A549 (cell line): ENCODE results near the gene SH3BP5L. TPM values are rescaled to one million over a fixed set of nuclear protein-coding genes. Genes with fewer than 3 reads are reported as not detected.

Source experiments
- ATAC-seq, 2 experiments: fragments of 200-7000 bp in 1 of 2; fragments of >200 bp in 1 of 2; cut with Nextera tagmentation in 1 of 2; cut with Tn5 transposase in 1 of 2; 3 replicates each; pipeline versions ENCODE4 v1.8.0 to v1.9.1; 2018 to 2020; ENCODE audit warnings: mild to moderate bottlenecking in 1 of 2, moderate library complexity in 1 of 2
- CTCF ChIA-PET: fragments of 300-600 bp; sonication (Branson Sonifier 250); formaldehyde crosslinking; extraction: SDS; loops from one replicate; lab custom pipeline; 2021; ENCODE audit warnings: antibody characterized with exemption, inconsistent platforms; lab: Yijun Ruan, JAX
- POLR2A ChIA-PET: fragments of 350-600 bp; formaldehyde crosslinking; extraction: SDS; loops from one replicate; lab custom pipeline; 2021; ENCODE audit warnings: antibody characterized with exemption, inconsistent platforms; lab: Yijun Ruan, JAX
- DNase-seq, 2 experiments: peaks; one replicate each; pipeline versions ENCODE4 v3.0.0 to v3.0.0-alpha.2; 2011 to 2016; ENCODE audit warnings: low read depth in 1 of 2, low spot score in 1 of 2
- FAIRE-seq: peaks from 2 replicates; lab custom pipeline; 2011; peaks lifted over from hg19 to GRCh38; lab: Jason Lieb, UNC
- H3K27ac ChIP-seq, 2 experiments: fragments of >200 bp; sonication (Bioruptor Twin); formaldehyde crosslinking; 3 replicates each; pipeline ENCODE4 v1.5.1; 2016 to 2017
- H3K4me1 ChIP-seq: fragments of >200 bp; sonication (Bioruptor Twin); formaldehyde crosslinking; 3 replicates; pipeline ENCODE4 v1.6.1; 2016
- H3K4me2 ChIP-seq: fragments of >200 bp; sonication (Bioruptor Twin); formaldehyde crosslinking; 3 replicates; pipeline ENCODE4 v1.6.1; 2016
- H3K4me3 ChIP-seq: fragments of >200 bp; sonication (Bioruptor Twin); formaldehyde crosslinking; 3 replicates; pipeline ENCODE4 v1.5.1; 2016
- H3K9me3 ChIP-seq: fragments of >200 bp; sonication (Bioruptor Twin); formaldehyde crosslinking; 3 replicates; pipeline ENCODE4 v1.6.1; 2016
- CEBPB ChIP-seq, 2 experiments: fragments of >200 bp in 1 of 2; sonication (Bioruptor Twin) in 1 of 2; formaldehyde crosslinking in 1 of 2; IDR thresholded peaks; 2 replicates each; pipeline ENCODE4 v1.6.1; 2012 to 2016
- EHMT2 ChIP-seq: fragments of 200-600 bp; sonication (generic); IDR thresholded peaks from 2 replicates; pipeline ENCODE4 v1.6.1; 2016; ENCODE audit warnings: antibody characterized with exemption, low read depth, mild to moderate bottlenecking, moderate library complexity
- ELK1 ChIP-seq: fragments of 150-350 bp; IDR thresholded peaks from 2 replicates; pipeline ENCODE4 v1.6.1; 2014; ENCODE audit warnings: low read depth, mild to moderate bottlenecking, low read length
- FOSL2 ChIP-seq, 2 experiments: fragments of 450-650 bp in 1 of 2; fragments of >200 bp in 1 of 2; sonication (Bioruptor Twin) in 1 of 2; formaldehyde crosslinking; IDR thresholded peaks; 2 replicates each; pipeline versions ENCODE4 v1.5.0 to v1.6.1; 2016 to 2020; ENCODE audit warnings: mild to moderate bottlenecking in 1 of 2, moderate library complexity in 1 of 2
- JUN ChIP-seq, 2 experiments: fragments of >200 bp; sonication (Bioruptor Twin); formaldehyde crosslinking; IDR thresholded peaks; 2 replicates in 1 of 2; 3 replicates in 1 of 2; pipeline ENCODE4 v1.6.1; 2016 to 2017
- MAX ChIP-seq: IDR thresholded peaks from 2 replicates; pipeline ENCODE4 v1.6.1; 2012
- PHF8 ChIP-seq: fragments of 200-600 bp; sonication (generic); IDR thresholded peaks from 2 replicates; pipeline ENCODE4 v1.6.1; 2016; ENCODE audit warnings: low read depth, mild to moderate bottlenecking, antibody characterized with exemption, moderate library complexity, borderline replicate concordance
- POLR2A ChIP-seq: IDR thresholded peaks from 2 replicates; pipeline ENCODE4 v1.6.1; 2012; ENCODE audit warnings: mild to moderate bottlenecking, low read length
- POLR2AphosphoS2 ChIP-seq: conservative IDR thresholded peaks from 2 replicates; pipeline ENCODE4 v1.6.1; 2012; ENCODE audit warnings: low read length, improper control_type of control experiment, inconsistent platforms
- REST ChIP-seq: fragments of 200-600 bp; sonication (generic); IDR thresholded peaks from 2 replicates; pipeline ENCODE4 v1.6.1; 2016; ENCODE audit warnings: antibody characterized with exemption, mild to moderate bottlenecking, moderate library complexity
- TFCP2L1 ChIP-seq: fragments of 250-450 bp; sonication (Bioruptor Pico); IDR thresholded peaks from 2 replicates; pipeline ENCODE4 v1.5.0; 2021; ENCODE audit warnings: mild to moderate bottlenecking
- ZNF302 ChIP-seq: fragments of 250-450 bp; sonication (Bioruptor Pico); IDR thresholded peaks from 2 replicates; pipeline ENCODE4 v1.9.0; 2021; ENCODE audit warnings: inconsistent platforms, mild to moderate bottlenecking, moderate library complexity
- WGBS: methylation state at CpG from one replicate; pipeline ENCODE4 v1.1.6; 2017; ENCODE audit errors: missing lambda C conversion rate; 5-methylcytosine and 5-hydroxymethylcytosine counted together
- polyA plus RNA-seq, 4 experiments: library from polyadenylated mRNA; depleted of rRNA in 3 of 4; stranded (reverse); fragments of >200 nt; fragmentation: RNase III in 1 of 4; extraction: RNeasy Plus Mini Kit Qiagen cat#74134 plus additional on column Dnase treatment in 1 of 4; gene quantifications; 2 replicates in 3 of 4; 3 replicates in 1 of 4; pipeline ENCODE4 v1.2.3, GENCODE V29; 2011 to 2017
- TF ChIP-seq, protein P1 (sequence below): fragments of >200 bp; sonication (Bioruptor Twin); formaldehyde crosslinking; IDR thresholded peaks from 2 replicates; pipeline ENCODE4 v1.6.1; 2016
- TF ChIP-seq, protein P2 (sequence below): fragments of 250-450 bp; sonication (Bioruptor Pico); IDR thresholded peaks from 2 replicates; pipeline ENCODE4 v1.5.0; 2021; ENCODE audit warnings: mild to moderate bottlenecking, moderate library complexity, borderline replicate concordance

The SH3BP5L gene
- polyA plus RNA-seq, 2 of the 4 experiments (the other 2 are of a cell fraction), result 10.9 to 15.8 TPM

DNA sequence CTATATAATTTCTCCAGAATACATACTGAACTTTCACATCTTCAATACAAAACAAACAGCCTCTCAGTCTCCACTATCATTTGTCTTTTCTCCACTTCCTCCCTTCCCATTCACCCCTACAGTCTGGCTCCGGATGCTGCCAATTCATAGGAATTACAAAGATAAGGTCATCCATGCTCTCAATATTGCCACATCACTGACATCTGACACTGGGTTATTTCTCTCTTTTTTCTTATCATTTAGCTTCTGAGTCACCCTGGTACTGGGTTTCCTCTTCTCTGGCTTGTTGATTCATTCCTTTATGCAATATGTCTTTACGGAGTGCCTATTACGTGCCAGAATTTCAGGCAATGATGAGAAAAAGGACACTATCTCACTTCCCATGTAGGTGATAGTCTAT, 3.1 kb upstream of the SH3BP5L start (continued):
- TF ChIP-seq REST (no peak), ELK1 (no peak), FOSL2 (IDR thresholded peaks at IDR 0.05) (peak; percentile 89), FOSL2 (CRISPR knock-in tag; IDR thresholded peaks at IDR 0.05) (peak; percentile 90)
- TF ChIP-seq, all 56 proteins: peak for 6

DNA sequence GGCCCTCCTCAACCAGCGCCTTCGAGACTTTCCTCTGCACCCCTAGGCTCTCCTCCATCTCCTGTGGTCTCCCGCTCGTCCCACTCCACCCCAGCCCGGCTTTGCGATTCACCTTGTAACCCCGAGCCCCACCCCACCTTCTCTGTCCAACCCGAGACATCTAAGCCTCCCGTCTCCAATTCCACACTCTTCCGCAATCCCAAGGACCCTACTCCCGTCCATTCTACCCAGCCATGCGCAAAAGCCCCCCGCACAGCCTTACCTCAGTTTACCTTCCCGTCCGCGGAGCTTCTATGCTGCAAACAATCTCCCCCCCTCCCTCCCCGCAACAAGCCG, 174 bp downstream of the SH3BP5L start:
- TF ChIP-seq PHF8 (peak; percentile 28; the same call in 1 of the 2 replicates), POLR2A (peak; percentile 48), CEBPB (IDR thresholded peaks at IDR 0.05) (no peak)
- H3K4me1 ChIP-seq, result peaks cover 65% of the 10 kb centered on the region
- peak; percentile 15 to 28; a peak in 5 of 6 replicates for ATAC-seq
- no peak for FAIRE-seq
- 0% methylated on average over 18 of the region's 18 CpGs for WGBS
- ChIA-PET CTCF (interaction anchor here (0.8 to 3.9 kb wide), 9 partner anchors 9 to 61 kb away, joined by 3 to 48 read pairs (median 5); partner anchors contain the start of genes ZNF672 and ZNF692), POLR2A (interaction anchor here (1.0 to 2.7 kb wide), 8 partner anchors 11 to 81 kb away, joined by 3 to 60 read pairs (median 7); partner anchors contain the start of genes PGBD2, ZNF672 and ZNF692)
- H3K4me3 ChIP-seq, result peak overlapping the region; percentile 84
- peak overlapping the region; percentile 94 for H3K4me2 ChIP-seq
- H3K9me3 ChIP-seq, result no peaks in the 10 kb centered on the region
- DNase-seq, result no peak
- peak overlapping the region; percentile 96 to 97 for H3K27ac ChIP-seq

DNA sequence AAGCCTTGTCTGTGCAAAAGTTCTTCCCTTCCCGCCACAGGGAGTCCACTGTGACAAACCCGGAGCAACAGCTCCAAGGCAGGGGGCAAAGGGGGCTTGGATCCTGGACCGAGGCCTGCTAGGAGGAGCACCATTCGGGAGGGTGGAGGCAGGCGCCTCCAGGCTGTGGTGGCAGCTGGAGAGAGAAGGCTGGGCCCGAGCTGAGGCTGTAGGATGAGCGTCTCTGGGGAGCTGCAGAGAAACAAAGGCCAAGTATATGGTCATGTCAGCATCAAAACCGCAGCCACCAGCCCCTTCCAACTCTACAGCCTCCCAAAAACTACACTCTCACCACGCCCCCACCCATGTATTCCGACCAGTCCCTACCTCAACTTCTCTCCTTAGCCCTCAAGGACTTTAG, 579 bp downstream of the SH3BP5L start:
- WGBS, result 25% methylated on average over 10 of the region's 10 CpGs
- Histone ChIP-seq H3K4me2 (peak overlapping the region; percentile 94), H3K9me3 (no peaks in the 10 kb centered on the region), H3K4me3 (peak overlapping the region; percentile 84), H3K4me1 (peaks cover 69% of the 10 kb centered on the region), H3K27ac (peak overlapping the region; percentile 96 to 97)
- DNase-seq (no peak), FAIRE-seq (no peak), ATAC-seq (no peak)
- TF ChIP-seq TFCP2L1 (CRISPR knock-in tag) (no peak), EHMT2 (no peak), JUN (IDR thresholded peaks at IDR 0.05) (no peak), MAX (no peak), ZNF302 (CRISPR knock-in tag) (no peak), POLR2AphosphoS2 (no peak)
- TF ChIP-seq, protein P1, sequence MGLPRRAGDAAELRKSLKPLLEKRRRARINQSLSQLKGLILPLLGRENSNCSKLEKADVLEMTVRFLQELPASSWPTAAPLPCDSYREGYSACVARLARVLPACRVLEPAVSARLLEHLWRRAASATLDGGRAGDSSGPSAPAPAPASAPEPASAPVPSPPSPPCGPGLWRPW, result no peak
- TF ChIP-seq, protein P2, sequence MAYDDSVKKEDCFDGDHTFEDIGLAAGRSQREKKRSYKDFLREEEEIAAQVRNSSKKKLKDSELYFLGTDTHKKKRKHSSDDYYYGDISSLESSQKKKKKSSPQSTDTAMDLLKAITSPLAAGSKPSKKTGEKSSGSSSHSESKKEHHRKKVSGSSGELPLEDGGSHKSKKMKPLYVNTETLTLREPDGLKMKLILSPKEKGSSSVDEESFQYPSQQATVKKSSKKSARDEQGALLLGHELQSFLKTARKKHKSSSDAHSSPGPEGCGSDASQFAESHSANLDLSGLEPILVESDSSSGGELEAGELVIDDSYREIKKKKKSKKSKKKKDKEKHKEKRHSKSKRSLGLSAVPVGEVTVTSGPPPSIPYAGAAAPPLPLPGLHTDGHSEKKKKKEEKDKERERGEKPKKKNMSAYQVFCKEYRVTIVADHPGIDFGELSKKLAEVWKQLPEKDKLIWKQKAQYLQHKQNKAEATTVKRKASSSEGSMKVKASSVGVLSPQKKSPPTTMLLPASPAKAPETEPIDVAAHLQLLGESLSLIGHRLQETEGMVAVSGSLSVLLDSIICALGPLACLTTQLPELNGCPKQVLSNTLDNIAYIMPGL (CRISPR knock-in tag), result no peak
- CTCF ChIA-PET, result interaction anchor here (0.6 to 3.9 kb wide), 5 partner anchors 9 to 202 kb away, joined by 3 to 16 read pairs (median 3); partner anchors contain the start of gene ZNF692
- POLR2A ChIA-PET, result interaction anchor here (1.4 to 2.7 kb wide), 6 partner anchors 11 to 81 kb away, joined by 4 to 60 read pairs (median 12); partner anchors contain the start of genes PGBD2, ZNF672 and ZNF692
